Lower lobe of right lung (tissue), 2 donors: ENCODE results near the gene GTF2A1L. TPM values are rescaled to one million over a fixed set of nuclear protein-coding genes. Genes with fewer than 3 reads are reported as not detected.

Source experiments
- ATAC-seq, 2 donors: fragments of 200-7000 bp; cut with Tn5 transposase; one replicate each; pipeline ENCODE4 v1.9.1; 2020 to 2022; ENCODE audit warnings: mild to moderate bottlenecking in 2 of 2, moderate library complexity in 2 of 2
- DNase-seq: peaks from one replicate; pipeline ENCODE4 v3.0.0-alpha.2; 2020
- H3K27ac ChIP-seq: fragments of 200-600 bp; one replicate; pipeline ENCODE4 v1.8.0; 2022
- H3K27me3 ChIP-seq: fragments of 200-600 bp; one replicate; pipeline ENCODE4 v1.8.0; 2022; ENCODE audit warnings: low read depth
- H3K36me3 ChIP-seq: fragments of 200-600 bp; one replicate; pipeline ENCODE4 v1.8.0; 2022; ENCODE audit warnings: mild to moderate bottlenecking
- H3K4me1 ChIP-seq: fragments of 200-600 bp; one replicate; pipeline ENCODE4 v1.8.0; 2022
- H3K4me3 ChIP-seq: fragments of 200-600 bp; one replicate; pipeline ENCODE4 v1.8.0; 2022; ENCODE audit warnings: mild to moderate bottlenecking
- H3K9me3 ChIP-seq: fragments of 200-600 bp; one replicate; pipeline ENCODE4 v1.8.0; 2022
- CTCF ChIP-seq: fragments of 200-600 bp; IDR thresholded peaks from one replicate; pipeline ENCODE4 v1.8.0; 2022; ENCODE audit warnings: antibody characterized with exemption, mild to moderate bottlenecking
- intact Hi-C: fragments of 100-400 bp; cut with DNase I; formaldehyde crosslinking; loops from one replicate; pipeline ENCODE4 v1.11.0; 2022
- total RNA-seq: library from RNA; stranded (reverse); fragmentation: NEBNext Ultra II Directional; extraction: Animal tissue kit (Norgen Biotek cat#: 25700); gene quantifications from one replicate; pipeline ENCODE4 v1.2.1, GENCODE V29; 2021
- donor health status: DM: no; HTN: yes; CAD: no; lungs with severe emphysema.

Gene GTF2A1L
- total RNA-seq, 1 donor from 2014 or later = not detected

DNA sequence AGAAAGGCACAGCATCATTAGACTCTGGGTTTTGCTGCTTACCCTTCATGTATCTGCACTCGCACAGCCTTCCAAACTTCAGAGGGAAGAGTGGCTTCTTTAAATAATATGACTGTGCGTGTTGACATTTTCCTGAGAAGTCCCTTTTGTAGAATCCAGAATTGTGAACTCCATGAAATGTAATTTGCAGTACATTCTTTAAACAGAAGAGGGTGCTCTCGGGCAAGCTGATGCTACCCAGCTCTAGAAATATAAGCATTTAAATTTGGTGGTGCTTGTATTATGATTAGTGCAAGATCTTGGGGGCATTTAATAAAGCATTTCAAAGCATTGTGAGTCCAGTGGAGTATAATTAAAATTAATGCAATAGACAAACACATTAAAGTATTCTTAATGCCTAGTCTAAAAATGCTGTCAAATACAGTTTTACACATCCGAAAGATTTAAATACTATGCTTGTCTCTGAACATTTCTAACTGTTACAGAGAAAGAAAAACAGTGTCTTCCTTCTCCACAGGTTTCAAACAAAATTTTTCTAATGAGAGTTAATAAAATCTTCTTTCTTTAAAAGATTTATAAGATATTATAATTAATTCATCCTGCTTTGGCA lies 17.3 kb upstream of the GTF2A1L start:
- Histone ChIP-seq H3K9me3 (no peaks in the 10 kb centered on the region), H3K27ac (no peak overlapping the region), H3K27me3 (no peaks in the 10 kb centered on the region), H3K4me3 (no peak overlapping the region), H3K4me1 (no peaks in the 10 kb centered on the region), H3K36me3 (peaks cover 15% of the 10 kb centered on the region)
- no peak for DNase-seq
- intact Hi-C loops = no loop called here
- ATAC-seq = peak; percentile 45 to 78
- TF ChIP-seq CTCF = peak; percentile 64

GRCh38 chr2:48600917-48601316 lies 16.7 kb upstream of the GTF2A1L start:
- ATAC-seq (no peak), DNase-seq (no peak)
- H3K4me1 ChIP-seq = no peaks in the 10 kb centered on the region
- H3K27ac ChIP-seq = no peak overlapping the region
- H3K4me3 ChIP-seq = no peak overlapping the region
- no peak for TF ChIP-seq CTCF
- no peaks in the 10 kb centered on the region for H3K9me3 ChIP-seq
- H3K27me3 ChIP-seq = no peaks in the 10 kb centered on the region
- peaks cover 10% of the 10 kb centered on the region for H3K36me3 ChIP-seq
- intact Hi-C loops = no loop called here

DNA sequence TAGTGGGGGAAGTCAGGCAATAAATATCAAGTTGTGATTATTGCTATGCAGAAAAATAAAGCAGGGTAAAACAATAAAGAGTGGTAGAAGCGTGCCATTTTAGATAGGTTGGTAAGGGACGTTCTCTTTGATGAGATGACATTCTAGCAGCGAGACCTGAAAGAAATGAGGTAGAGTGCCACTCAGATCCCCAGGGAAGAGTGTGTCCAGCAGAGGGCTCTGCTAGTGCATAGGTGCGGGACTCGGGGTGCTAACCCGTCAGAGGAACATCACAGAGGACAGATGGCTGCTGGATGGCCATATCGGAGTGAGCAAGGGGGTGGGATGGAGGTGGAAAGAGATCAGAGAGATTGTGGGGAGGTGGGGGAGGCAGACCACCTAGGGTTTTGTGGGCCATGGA lies 16.3 kb upstream of the GTF2A1L start:
- intact Hi-C loops = no loop called here
- H3K4me1 ChIP-seq = no peaks in the 10 kb centered on the region
- H3K27me3 ChIP-seq = no peaks in the 10 kb centered on the region
- H3K9me3 ChIP-seq = no peaks in the 10 kb centered on the region
- peaks cover 10% of the 10 kb centered on the region for H3K36me3 ChIP-seq
- DNase-seq (no peak), ATAC-seq (peak; percentile 74 to 85)
- no peak overlapping the region for H3K4me3 ChIP-seq
- TF ChIP-seq CTCF = peak; percentile 31
- H3K27ac ChIP-seq = no peak overlapping the region

- Histone ChIP-seq H3K4me1 (no peaks in the 10 kb centered on the region), H3K27me3 (no peaks in the 10 kb centered on the region), H3K9me3 (no peaks in the 10 kb centered on the region), H3K4me3 (no peak overlapping the region), H3K36me3 (no peaks in the 10 kb centered on the region), H3K27ac (no peak overlapping the region)
- no peak for DNase-seq
- TF ChIP-seq CTCF = no peak
- intact Hi-C loops = no loop called here
- no peak for ATAC-seq
These were observed 12.0 kb upstream of the GTF2A1L start for GRCh38 chr2:48605482-48606175.

GRCh38 chr2:48607307-48608014 lies 10.2 kb upstream of the GTF2A1L start:
- no peaks in the 10 kb centered on the region for H3K9me3 ChIP-seq
- no peak for ATAC-seq
- no peaks in the 10 kb centered on the region for H3K4me1 ChIP-seq
- no peaks in the 10 kb centered on the region for H3K36me3 ChIP-seq
- intact Hi-C loops = no loop called here
- no peaks in the 10 kb centered on the region for H3K27me3 ChIP-seq
- H3K27ac ChIP-seq = no peak overlapping the region
- H3K4me3 ChIP-seq = no peak overlapping the region
- no peak for DNase-seq
- no peak for TF ChIP-seq CTCF
